Sigmoid colon (tissue), 4 donors: ENCODE data around the gene NUMBL.

Experiments used
- CTCF ChIP-seq, 4 experiments: fragments of 450-650 bp in 3 of 4; fragments of 200-600 bp in 1 of 4; IDR thresholded peaks; one replicate each; pipeline ENCODE4 v1.5.1; 2016 to 2019; ENCODE audit warnings: antibody characterized with exemption in 4 of 4, mild to moderate bottlenecking in 3 of 4, moderate library complexity in 2 of 4
- EP300 ChIP-seq, 4 donors: sonication (generic); formaldehyde crosslinking; IDR thresholded peaks; one replicate each; pipeline ENCODE4 v1.6.1; 2017; ENCODE audit warnings: antibody characterized with exemption in 4 of 4
- POLR2A ChIP-seq, 2 donors: fragments of 450-650 bp; IDR thresholded peaks; one replicate each; pipeline ENCODE4 v1.6.1; 2016; ENCODE audit warnings: antibody characterized with exemption in 2 of 2, mild to moderate bottlenecking in 2 of 2, moderate library complexity in 2 of 2
- POLR2AphosphoS5 ChIP-seq, 4 donors: sonication (generic); formaldehyde crosslinking; IDR thresholded peaks; one replicate each; pipeline ENCODE4 v1.6.1; 2017; ENCODE audit warnings: antibody characterized with exemption in 4 of 4

DNA sequence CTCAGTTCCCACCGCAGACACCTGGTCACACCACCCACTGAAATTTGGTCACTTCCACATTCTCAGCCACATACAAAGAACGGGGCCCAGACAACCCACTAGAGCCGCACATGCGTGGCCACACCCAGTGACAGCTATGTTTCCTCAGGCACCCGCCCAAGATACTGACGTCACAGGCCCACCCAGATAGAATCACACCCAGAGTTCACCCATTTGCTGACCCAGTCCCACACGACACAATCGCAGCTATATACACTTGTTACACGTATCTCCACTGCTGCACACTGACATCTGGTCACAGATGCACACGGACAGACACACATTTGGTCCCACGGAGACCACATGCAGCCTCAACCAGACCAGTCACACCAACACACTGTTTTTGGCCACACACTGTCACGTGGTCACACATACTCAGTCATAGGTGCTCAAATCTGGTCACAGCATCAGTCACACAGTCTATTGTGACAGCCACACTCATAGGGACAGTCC lies 2.9 kb downstream of the NUMBL start:
- TF ChIP-seq POLR2AphosphoS5 (IDR thresholded peaks at IDR 0.05) (peak in 3 of 4 donors; percentile 41 to 46 (median 43)), CTCF (IDR thresholded peaks at IDR 0.05) (no peak), EP300 (IDR thresholded peaks at IDR 0.05) (no peak), POLR2A (IDR thresholded peaks at IDR 0.05) (no peak)
